Stimulated activated CD8-positive, alpha-beta memory T cell treated with anti-CD3 and anti-CD28 coated beads, Interleukin-15, amount 100 ng/mL, for 48 hours (primary cell): Measurements from ENCODE around the gene ATXN1.

Experiments
- DNase-seq, 2 donors: peaks; one replicate each; pipeline ENCODE4 v3.0.0-alpha.2; 2020; ENCODE audit warnings: low read depth in 2 of 2

The ATXN1 gene

DNA sequence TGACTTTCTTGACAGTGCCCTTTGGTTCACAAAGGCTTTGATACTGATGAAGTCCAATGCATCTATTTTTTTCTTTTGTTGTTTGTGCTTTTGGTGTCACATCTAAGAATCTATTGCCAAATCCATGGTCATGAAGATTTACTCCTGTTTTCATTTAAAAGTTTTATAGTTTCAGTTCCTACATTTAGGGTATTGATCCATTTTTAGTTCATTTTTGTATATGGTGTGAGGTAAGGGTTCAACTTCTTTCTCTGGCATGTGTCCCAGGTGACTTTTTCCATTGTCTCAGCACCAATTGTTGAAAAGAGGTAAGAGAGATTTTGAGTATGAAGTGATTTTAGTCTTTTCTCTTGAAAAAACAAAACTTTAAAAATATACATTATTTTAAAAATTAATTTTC is 262.3 kb downstream of the ATXN1 start:
- no peak for DNase-seq

DNA sequence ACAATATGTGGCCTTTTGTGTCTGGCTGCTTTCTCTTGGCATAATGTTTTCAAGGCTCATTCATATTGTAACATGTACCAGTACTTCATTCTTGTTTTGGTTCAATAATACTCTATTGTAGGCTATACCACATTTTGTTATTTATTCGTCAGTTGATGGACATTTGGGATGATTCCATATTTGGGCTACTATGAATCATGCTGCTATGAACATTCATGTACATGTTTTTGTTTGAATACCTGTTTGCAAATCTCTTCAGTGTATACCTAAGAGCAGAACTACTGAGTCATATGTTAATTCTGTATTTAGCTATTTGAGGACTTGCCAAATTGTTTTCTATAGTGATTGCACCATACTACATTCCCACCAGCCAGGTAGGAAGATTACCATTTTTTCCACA is 263.0 kb downstream of the ATXN1 start:
- DNase-seq, result no peak

DNA sequence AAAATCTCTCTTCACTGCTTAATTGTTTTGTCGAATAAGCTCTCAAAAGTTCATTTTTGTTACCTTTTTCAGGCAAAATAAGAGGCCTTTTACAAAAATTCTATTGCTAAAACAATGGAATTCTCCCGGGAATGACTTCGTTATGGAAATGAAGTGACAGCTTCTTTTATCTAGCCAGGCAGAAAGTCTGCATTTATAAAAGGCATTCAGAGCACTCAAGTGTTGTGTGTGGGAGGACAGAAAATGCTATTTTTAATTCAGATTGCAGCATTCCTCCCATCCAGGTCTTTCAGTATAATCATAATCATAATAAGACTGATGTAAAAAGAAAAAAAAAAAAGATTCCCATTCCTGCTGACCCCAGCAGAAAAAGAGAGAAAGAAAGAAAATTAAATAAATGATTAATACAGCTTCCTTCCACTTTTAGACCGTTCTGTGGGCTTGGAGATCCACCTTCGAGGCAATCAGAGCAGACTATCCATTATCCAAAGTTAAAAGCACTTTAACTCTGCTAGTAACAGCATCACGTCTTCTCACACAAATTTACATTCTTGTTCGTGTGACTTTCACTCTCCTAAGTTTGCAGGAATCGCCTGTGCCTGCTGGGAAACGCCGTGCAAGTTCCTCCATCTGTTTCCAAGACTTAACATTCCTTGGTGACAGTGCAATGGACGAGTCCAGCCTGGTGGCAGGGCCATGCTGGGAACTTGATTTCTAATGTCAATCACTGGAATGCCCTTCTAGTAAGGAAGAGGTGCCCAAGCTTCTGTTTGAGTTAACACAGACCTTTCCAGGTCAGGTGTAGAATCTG is 264.1 kb downstream of the ATXN1 start:
- no peak for DNase-seq

DNA sequence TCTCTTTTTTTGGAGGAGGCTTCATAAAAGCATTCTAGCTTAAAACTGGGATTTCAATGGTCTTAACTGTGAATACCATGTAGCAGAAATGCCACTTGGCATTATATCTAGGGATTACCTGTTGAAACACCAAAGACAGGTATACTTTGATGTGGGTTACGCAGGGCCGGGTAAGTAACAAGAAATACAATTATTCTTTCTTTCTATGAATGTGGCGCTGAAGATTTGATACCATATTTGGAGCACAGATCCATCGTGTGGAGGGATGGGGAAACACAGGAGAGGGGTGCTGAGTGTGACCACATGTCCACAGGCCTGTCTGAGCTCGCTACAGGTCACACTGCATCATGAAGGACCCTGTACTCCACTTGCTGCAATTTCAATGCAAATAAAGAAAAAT is 265.1 kb downstream of the ATXN1 start:
- DNase-seq, result no peak

DNA sequence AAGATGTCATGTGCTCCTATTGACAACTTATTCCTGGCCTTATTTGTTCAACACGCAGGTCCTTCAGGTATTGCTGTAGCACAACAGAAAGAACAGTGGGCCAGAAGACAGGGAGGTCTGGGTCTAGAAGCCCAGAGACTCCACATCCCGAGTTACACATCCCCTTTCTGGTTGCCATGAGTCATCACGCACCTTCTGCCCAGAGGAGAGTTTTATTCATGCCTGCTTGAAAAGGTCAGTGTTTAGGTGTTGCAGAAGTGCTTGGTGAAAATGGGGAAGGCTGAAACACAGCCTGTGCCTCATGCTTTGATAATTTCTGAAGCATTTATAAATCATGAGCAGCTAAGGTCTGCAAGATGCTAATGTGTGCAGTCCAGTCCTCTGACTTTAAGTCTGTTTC is 266.5 kb downstream of the ATXN1 start:
- DNase-seq, result no peak

DNA sequence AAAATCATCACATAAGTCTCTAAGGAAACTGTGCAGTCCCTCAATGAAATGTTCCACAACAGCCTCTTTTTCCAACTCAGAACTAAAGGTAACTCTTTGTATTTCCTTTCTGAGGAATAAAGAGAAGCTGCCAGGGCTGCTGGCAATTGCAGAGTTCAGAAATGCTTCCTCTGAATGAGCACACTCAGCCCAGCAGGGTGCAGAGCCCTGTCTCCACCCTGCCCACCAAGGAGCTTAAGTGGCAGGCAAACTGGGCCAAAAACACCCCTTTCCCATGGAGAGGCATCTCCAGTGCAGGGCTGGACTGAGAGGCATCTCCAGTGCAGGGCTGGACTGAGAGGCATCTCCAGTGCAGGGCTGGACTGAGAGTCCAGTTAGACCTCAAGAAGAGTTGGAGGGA is 267.5 kb downstream of the ATXN1 start:
- DNase-seq, result no peak

DNA sequence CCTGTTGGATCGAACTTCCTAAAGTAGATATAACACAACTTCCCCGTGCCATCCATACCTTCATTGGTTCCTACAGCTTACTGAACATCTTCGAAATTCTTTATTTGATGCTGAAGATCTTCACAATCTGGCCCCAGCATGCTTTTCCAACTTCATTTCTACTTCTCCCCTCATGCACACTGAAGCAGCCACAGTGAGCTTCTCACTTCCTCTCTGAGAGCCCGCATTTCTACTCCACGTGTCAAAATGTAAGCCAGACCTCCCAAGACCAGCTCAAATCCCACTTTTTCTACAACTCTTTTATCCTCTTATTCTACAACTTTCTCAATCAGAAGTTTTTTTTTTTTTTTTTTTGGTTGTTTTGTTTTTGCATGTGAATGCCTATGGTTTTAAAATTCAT is 268.1 kb downstream of the ATXN1 start:
- DNase-seq, result no peak

DNA sequence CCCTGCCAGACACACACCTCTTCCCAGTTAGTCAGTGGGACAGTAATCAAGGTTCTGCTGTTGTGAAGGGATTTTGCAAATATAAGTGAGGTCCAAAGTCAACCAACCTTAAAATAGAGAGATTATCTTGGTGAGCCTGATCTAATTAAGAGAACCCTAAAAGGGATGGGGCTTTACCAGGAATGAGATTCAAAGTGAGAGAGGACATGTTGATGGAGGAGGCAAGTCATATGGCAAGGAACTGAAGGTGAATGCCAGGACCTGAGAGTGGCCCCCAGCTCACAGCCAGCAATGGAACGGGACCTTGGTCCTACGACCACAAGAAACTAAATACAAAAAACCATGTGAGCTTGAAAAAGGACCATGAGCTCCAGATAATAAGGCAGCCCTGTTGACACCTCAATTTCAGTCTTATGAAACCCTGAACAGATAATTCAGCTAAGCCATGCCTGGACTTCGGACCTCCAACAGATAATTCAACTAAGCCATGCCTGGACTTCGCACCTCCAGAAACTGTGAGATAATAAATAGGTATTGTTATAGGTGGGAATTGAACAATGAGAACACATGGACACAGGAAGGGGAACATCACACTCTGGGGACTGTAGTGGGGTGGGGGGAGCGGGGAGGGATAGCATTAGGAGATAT is 269.5 kb downstream of the ATXN1 start:
- DNase-seq, result no peak

DNA sequence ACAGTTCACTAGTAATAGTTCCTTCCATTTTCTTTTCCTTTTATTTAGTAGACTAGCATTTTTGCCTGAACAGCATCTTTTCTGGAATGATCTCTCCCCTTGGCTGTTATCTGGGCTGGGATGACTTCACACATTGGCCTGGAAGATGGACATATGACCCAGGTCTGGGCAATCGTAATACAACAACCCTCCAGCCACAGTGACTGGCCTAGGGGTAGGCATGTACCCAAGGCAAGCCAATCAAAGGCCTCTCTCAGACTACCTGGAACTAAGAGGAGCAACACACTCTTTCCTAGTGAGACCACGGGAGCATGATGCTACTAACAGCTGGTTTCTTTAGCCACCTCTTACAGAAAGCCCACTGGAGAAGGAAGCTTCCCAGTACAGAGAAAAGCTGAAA is 270.6 kb downstream of the ATXN1 start:
- DNase-seq, result no peak

DNA sequence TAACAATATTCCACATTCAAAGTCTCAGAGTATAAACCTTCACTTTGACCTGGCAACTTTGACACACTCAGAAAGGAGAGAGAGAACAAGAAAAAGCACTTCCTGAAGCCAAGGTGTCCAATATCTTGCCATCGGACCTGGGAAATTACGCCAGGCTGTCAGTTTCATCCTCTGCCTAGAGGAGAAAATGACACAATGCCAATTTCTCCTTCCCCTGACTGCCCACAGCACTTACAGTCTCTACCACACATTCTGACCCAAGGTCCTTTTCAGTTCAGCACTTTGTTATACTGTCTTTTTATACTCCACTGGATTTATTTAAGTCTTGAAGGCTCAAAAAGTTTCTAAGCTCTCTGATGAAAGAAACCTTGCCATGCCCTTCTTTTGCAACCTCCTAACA is 272.4 kb downstream of the ATXN1 start:
- no peak for DNase-seq

DNA sequence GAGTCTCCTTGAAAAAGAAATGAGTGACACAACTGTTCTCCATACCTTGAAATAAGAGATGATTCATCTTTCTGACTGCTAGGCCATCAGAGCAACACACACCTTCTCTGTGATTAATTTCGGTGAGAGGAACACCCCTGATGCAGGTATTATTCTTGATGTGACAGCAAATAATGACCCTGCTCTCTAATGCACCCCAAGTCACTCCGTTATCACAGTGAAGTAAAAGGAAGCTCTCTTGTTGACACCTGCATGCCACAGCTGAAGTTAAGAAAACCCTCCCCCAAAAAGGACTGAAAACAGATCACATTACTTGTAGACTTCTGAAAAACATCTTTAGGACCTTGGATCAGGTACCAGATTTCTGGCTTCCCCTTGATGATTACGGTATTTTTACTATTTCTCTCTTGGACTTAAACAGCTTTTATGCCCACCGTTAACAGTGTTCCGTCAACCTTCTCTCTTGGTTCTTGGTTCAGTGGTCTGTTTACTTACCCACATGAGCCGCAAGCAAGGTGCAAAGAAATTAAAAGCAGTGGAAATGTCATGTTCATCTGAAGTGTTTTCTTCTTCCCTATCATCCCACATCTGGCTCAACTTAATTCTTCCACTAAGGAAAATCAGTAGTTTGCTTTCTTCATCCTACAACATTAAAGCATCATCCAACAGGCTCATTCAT is 273.1 kb downstream of the ATXN1 start:
- no peak for DNase-seq

DNA sequence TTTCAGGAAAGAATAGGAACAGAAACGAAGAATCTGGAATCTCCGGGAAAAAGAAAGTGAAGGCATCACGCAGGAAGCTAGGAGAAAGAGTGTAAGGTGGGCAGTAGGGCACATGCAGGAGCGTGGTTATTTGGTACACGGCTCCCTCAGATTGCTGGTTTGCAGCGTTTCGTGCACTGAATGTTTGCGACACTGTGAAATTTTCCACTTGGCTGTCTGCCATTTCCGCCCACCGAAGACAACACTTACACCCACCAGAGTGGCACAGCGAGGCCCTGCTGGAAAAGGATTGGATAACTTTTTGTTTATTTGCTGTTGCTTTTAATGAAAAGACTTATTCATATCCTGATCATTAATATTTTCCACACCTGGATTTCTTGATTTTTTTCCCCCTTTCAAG is 274.6 kb downstream of the ATXN1 start:
- DNase-seq, result peak in 1 of 2 donors; percentile 37

DNA sequence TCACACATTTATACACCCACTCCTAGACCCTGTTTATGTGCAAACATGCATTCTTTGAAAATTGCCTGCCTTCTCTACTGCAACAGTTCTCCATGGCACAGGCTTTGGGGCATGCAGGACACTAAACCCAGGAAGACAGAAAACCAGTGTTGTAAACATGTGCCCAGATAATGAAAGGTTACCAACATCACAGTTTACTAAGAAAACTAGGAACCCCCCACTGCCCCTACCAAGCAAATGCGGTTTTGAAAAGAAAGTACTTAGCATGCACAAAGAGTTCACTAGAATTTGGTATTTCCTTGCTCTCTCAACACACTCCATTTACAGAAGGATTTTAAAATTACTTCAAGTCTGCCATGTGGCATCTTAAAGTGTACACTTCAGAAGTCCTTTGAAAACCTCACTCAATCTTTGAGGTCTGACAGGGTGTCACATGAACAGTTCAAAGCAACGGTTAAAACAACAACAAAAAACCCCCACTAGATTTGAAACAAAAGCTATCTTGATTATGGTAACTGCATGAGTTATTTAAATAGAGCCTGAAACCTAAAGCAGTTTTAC is 277.9 kb downstream of the ATXN1 start:
- no peak for DNase-seq

DNA sequence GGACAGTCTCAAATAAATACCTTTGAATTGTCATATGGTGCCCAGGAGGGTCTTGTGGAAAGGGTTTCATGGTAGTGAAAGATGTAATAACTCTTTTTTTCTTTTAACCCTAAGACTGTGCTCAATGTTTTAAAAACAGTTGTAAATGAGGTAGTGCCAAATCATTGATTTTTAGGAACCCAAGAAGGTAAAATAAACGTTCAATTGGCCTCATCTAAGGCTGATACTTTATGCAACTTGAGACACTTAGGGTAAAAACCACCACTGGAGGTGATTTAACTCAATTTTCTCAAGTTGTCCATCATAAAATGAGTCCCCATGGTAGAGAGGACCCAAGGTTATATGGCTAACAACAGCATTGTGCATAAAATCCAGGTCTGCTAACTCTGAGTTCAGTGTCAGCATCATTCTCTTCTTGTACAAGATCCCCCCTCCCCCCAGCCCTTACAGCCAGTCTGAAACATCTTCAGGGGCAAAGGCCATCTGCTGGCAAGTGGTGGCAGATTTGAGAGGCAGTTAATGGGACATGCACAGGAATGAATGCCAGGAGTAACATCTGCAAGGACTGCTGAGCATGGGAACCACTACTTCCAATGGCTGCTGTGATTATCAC is 278.5 kb downstream of the ATXN1 start:
- no peak for DNase-seq

DNA sequence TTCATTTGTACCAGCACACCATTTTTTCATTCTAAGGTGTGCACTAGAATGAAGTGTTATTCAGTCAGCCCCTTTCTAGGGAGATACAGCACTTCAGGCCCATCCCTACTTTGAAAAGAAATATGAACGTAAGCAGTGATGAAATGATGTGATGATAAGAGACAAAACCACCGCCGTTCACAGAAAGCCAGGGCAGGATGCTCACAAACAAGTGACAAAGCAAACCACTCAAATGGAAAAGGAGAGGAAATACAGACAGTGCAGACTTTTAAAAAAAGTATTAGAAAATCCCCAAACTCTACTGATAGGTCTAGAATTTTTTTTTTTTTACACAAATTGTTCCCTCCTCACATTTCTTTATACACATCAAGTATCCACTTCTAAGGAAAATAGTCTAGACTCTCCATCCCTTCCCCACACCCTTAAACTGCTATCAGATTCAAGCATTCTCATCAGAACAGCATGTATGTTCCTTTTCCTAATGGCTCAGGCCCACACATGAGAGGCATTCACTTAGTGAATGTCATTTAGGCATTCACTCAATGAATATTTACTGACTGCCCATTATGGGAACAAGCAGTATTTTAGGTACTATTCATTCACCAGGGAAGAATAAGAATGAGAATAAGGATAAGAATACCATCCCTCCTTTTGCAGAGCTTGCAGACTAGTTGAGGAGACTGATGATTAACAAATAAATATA is 279.4 kb downstream of the ATXN1 start:
- peak; percentile 30 to 36 for DNase-seq

DNA sequence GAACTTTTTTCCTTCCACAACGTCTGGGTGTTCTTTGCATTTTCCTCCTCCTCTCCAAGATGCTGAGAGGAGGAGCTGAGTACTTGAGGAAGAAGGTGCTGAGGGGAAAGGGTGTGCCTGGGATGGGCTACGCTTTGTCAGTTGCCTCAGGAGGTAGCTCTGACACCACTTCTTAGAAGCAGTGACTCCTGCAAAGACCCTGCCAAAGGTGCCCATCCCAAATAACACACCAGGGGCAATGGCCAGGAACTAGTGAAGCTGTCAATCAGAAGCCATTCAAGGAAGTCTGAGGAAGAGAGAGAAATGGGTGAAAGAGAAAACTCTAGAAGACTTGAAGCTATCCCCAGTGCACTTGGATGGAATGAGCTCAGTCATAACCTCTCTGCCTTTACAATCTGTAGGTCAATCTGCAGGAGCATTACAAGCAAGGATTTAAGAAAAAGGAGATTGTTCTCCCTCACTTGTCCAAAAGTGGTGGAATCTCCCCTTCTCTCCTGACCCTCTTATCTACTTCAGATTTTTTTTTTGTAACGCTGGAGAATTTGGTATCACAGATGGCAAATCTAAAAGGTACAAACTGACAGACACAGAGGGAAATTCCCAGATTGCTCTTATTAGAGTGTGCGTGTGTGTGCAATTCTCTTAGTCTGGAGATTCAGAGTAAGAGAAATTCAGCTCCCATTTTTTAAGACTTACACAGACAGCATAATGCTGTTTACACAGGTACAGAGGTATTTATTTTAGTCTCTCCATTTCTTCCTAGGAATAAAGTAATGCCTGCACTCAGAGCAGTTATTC is 280.3 kb downstream of the ATXN1 start:
- DNase-seq, result no peak

DNA sequence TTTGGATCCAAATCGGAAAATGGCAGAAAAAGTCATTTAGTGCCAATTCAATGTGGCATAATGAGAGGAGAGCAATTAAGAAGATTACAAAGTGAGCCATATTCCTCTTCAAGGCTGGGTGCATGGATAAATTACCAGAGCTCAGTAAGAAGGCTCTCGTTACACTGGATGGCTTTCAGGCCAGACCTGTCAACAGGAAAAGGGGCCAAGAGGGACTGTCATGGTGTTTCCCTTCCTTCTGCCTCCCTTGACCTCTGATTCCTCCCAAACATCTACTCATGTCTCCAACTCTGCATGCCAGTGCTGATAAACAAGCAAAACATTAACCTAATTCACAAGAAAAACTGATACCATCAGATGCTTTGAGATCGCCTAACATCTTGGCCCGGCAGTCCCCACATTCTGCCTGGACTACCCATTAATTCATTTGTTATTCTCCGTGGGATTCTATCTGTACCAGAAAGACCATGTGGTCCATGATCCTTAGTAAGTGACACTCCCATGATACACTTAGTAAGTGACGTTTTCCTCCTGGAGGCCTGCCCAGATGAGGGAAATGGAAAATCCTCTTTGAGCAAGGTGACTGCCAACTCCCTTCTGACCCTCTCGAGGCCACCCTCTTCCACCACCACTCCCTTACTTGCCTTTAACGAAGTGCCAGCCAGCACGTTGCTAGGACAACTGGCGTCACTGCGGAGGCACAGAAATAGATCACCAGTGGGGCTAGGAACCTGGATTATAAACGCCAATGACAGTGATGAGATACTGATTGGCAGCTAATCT is 283.7 kb downstream of the ATXN1 start:
- no peak for DNase-seq

DNA sequence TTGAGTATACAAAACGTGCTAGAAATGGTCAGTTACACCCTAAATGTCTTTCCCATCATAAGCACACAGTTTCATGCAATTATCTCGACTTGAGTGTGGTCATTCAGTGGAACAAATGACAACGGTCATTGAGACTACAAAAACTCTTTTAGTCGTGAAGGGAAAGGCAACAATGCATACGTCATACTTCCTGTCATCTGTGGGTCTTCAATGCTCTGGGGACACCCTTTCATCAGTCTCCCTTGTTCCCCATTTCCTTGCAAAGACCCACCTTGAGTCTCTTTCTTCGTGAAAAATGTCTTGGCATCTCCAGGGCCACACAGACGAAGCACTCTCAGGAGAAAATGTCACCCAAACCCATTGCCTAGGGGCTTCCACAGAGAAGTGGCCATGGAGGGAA is 284.4 kb downstream of the ATXN1 start:
- no peak for DNase-seq

DNA sequence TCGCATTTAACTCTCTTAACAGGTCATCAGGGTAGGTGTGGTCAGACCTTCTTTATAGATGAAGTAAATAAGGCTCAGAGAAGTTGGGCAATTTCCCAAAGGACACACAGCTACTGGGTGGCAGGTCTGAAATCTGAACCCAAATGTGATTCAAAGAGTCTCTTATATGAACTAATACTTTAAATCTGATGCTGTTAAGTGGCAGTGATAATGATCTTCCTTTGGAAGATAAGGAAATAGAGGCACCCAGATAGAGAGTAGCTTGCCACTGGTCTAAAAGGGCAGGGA is 285.8 kb downstream of the ATXN1 start:
- no peak for DNase-seq

DNA sequence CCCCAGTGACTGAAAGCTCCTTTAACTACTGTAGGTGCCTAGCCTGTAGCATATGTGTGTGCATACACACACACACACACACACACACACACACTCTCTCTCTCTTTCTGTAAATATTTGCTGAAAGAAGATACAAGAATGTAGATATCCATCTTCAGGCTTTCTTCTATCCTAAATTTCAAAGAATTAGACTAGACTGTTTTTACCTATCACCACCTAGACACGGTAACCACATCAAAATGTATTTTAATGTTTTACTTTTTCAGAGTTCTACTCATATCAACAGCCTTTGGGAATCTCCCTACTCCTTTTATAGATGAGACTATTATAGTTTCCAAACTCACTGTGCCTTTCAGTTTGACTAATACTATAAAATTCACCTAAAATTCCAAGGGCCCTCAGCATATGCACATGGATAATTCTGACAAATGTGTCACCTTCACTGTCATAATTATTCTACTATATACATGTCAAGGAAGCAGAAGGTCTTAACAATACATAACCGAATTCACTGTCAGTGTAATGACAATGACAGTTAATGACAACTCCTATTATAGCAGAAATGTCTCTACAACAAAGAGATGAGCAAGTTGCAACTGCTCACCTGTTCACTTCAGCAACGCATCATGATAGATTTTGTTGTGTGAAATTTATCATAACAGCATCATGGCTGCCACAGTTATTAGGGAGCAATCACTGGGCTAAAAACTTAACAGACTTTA is 286.3 kb downstream of the ATXN1 start:
- DNase-seq, result no peak
